Measurements from ENCODE around the gene UBA5. TPM values are rescaled to one million over a fixed set of nuclear protein-coding genes. Genes with fewer than 3 reads are reported as not detected.
"Not testable (repeated sequence)": the region's sequence is repeated elsewhere in the genome, so short reads cannot be mapped to it uniquely, and the experiment has no call there.

Gene UBA5
- 23.7 and 24.3 TPM in 2 replicates for total RNA-seq

GRCh38 chr3:132660052-132660810 lies at the start of gene UBA5:
Gene UBA5 (plus strand): TSS chr3:132660329. CDS start chr3:132660538, 209 bp downstream.
- peak in 1 of 2 donors; percentile 53 for DNase-seq (ENCODE audit: low read depth in 2 of 2)

- not testable (repeated sequence) for DNase-seq (ENCODE audit: low read depth in 2 of 2)
These were observed 44.8 kb upstream of the UBA5 start for GRCh38 chr3:132615301-132615700.

- no peak for DNase-seq (ENCODE audit: low read depth in 2 of 2)
These were observed 44.2 kb upstream of the UBA5 start for GRCh38 chr3:132615881-132616280.

- DNase-seq (ENCODE audit: low read depth in 2 of 2): no peak
These were observed 43.3 kb upstream of the UBA5 start for GRCh38 chr3:132616780-132617179.

GRCh38 chr3:132622148-132622547 lies 38.0 kb upstream of the UBA5 start:
- peak in 1 of 2 donors; percentile 77 for DNase-seq (ENCODE audit: low read depth in 2 of 2)

GRCh38 chr3:132622761-132623160 lies 37.4 kb upstream of the UBA5 start:
- peak in 1 of 2 donors; percentile 39 for DNase-seq (ENCODE audit: low read depth in 2 of 2)

- no peak for DNase-seq (ENCODE audit: low read depth in 2 of 2)
These were observed 36.5 kb upstream of the UBA5 start for GRCh38 chr3:132623646-132624045.

GRCh38 chr3:132624790-132625189 lies 35.3 kb upstream of the UBA5 start:
- no peak for DNase-seq (ENCODE audit: low read depth in 2 of 2)

GRCh38 chr3:132625613-132626012 lies 34.5 kb upstream of the UBA5 start:
- no peak for DNase-seq (ENCODE audit: low read depth in 2 of 2)

GRCh38 chr3:132626955-132627354 lies 33.2 kb upstream of the UBA5 start:
- DNase-seq (ENCODE audit: low read depth in 2 of 2): no peak

- DNase-seq (ENCODE audit: low read depth in 2 of 2): no peak
These were observed 32.0 kb upstream of the UBA5 start for GRCh38 chr3:132628157-132628556.

GRCh38 chr3:132629928-132630327 lies 30.2 kb upstream of the UBA5 start:
- DNase-seq (ENCODE audit: low read depth in 2 of 2): peak in 1 of 2 donors; percentile 73

- DNase-seq (ENCODE audit: low read depth in 2 of 2): no peak
These were observed 29.5 kb upstream of the UBA5 start for GRCh38 chr3:132630612-132631011.

- DNase-seq (ENCODE audit: low read depth in 2 of 2): no peak
These were observed 25.1 kb upstream of the UBA5 start for GRCh38 chr3:132635052-132635451.

- no peak for DNase-seq (ENCODE audit: low read depth in 2 of 2)
These were observed 22.5 kb upstream of the UBA5 start for GRCh38 chr3:132637590-132637989.

- DNase-seq (ENCODE audit: low read depth in 2 of 2): no peak
These were observed 21.4 kb upstream of the UBA5 start for GRCh38 chr3:132638706-132639105.

GRCh38 chr3:132641427-132641826 lies 18.7 kb upstream of the UBA5 start:
- not testable (repeated sequence) for DNase-seq (ENCODE audit: low read depth in 2 of 2)

- peak; percentile 56 to 69 for DNase-seq (ENCODE audit: low read depth in 2 of 2)
These were observed 18.1 kb upstream of the UBA5 start for GRCh38 chr3:132641837-132642538.

GRCh38 chr3:132642539-132642847 lies 17.6 kb upstream of the UBA5 start:
- DNase-seq (ENCODE audit: low read depth in 2 of 2): no peak

- no peak for DNase-seq (ENCODE audit: low read depth in 2 of 2)
These were observed 16.8 kb upstream of the UBA5 start for GRCh38 chr3:132643366-132643765.

- DNase-seq (ENCODE audit: low read depth in 2 of 2): peak in 1 of 2 donors; percentile 71
These were observed 15.1 kb upstream of the UBA5 start for GRCh38 chr3:132645058-132645457.

- DNase-seq (ENCODE audit: low read depth in 2 of 2): no peak
These were observed 10.0 kb upstream of the UBA5 start for GRCh38 chr3:132650153-132650552.

- DNase-seq (ENCODE audit: low read depth in 2 of 2): no peak
These were observed 7.4 kb upstream of the UBA5 start for GRCh38 chr3:132652640-132653270.
